GM19463 (cell line): Measurements from ENCODE around the gene WDR55.
"Not testable (repeated sequence)": the region's sequence is repeated elsewhere in the genome, so short reads cannot be mapped to it uniquely, and the experiment has no call there.

ENCODE experiments used
- ATAC-seq: cut with Tn5 transposase; IDR thresholded peaks from one replicate; pipeline ENCODE4 v1.9.1; 2021; ENCODE audit warnings: mild to moderate bottlenecking, moderate library complexity; ENCODE audit not compliant: unreplicated experiment

Gene WDR55

DNA sequence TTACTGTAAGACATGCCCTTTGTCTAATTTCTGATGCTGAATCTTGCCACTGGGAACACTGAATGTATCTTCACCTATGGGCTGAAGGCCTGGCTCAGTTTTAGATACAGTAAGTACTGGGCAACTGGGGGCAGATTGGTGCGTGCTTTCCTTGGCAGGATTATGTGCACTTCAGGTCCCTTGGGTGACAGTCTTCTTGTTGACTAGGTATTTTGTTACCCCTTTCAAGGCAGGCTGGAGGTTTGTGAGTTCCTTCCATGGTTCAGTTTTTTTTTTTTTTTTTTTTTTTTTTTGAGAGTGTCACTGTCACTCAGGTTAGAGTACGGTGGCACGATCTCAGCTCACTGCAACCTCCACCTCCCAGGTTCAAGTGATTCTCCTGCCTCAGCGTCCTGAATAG is 43.1 kb downstream of the WDR55 start:
- no peak for ATAC-seq

DNA sequence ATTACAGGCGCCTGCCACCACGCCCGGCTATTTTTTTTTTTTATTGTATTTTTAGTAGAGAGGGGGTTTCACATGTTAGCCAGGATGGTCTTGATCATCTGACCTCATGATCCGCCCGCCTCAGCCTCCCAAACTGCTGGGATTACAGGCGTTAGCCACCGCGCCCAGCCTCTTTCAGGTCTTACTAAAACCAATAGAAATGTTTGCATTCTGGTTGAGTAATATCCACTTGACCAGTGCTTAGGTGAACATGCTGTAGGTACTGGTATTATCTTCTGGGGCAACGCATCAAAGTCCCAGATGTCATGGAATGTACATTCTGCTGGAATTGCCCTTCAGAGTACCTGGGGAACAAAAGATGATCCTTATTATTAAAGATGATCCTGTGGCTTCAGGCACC is 44.1 kb downstream of the WDR55 start:
- ATAC-seq = not testable (repeated sequence)

DNA sequence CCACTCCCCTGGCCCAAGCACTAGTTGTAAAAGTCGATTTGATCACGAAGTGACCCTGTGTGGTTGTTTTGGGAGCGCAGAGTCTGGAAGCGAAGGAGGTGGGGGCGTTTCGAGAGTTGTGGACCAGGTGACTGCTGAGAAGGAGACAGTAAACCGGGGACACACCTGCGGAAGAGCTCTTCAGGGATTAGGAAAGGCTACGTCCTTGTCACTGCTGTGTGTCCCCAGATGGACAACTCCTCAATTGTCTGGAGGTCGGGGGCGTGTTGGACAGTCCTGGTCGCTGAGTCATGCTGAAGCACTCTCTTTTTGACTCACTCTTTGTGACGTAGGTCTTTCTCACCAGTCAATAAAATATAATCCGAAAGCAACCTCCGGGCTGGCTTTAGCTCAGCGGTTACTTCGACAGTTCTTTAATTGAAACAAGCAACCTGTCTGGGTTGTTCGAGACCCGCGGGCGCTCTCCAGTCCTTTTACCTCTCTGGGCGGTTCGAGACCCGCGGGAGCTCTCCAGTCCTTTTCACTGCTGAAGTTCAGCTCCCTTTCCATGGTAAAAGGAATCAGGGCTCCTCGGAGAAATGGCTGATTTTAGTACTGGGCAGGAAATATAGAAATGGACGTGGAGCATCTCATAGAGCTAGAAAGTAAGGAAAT is 46.3 kb downstream of the WDR55 start:
- peak; percentile 84 for ATAC-seq

DNA sequence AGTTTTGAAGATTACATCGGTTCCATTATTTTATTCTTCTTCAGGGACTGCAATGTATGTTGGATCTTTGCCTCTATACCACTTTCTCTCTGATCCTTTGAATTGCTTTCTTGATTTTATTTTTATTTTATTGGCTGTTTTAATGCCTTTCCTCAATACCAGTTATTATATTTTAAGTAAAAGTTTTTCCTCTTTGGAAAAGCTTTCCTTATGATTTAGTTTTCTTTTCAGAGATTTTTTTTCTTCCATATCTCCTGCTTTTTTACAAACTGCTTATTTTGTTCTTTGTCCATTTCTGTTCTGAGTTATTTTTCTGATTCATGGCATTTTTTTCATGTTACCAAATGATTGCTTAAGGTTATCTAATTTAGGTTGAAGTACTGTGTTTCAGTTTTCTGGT is 47.1 kb downstream of the WDR55 start:
- no peak for ATAC-seq

DNA sequence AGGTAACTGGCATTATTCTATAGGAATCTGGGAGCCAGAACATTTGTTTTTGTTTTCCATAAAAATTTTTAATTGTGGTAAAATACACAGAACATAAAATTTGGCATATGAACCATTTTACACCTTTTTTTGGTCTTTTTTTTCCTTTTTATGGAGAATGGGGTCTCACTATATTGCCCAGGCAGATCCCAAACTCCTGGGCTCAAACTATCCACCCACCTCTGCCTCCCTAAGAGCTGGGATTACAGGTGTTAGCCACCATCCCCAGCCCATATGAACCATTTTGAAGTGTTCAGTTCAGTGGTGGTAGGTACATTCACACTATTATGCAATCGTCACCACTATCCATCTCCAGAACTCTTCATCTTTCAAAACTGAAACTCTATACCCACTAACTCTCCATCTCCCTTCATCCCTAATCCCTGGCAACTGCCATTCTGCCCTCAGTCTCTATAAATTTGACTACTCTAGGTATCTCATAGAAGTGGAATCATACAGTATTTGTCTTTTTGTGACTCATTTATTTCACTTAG is 48.9 kb downstream of the WDR55 start:
- ATAC-seq = no peak

DNA sequence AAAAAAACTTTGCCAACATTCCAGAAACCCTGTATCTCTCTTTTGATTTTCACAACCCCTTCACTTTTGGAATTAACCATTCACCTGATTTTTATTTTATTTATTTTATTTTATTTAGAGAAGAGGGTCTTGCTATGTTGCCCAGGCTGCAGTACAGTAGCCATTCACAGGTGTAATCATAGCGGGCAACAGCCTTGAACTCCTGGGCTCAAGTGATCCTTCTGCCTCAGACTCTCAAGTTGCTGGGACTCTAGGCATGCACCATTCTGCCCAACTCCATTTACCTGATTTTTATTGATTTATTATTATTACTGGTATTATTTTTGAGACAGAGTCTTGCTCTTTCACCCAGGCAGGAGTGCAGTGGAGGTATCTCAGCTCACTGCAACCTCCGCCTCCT is 51.5 kb downstream of the WDR55 start:
- not testable (repeated sequence) for ATAC-seq

DNA sequence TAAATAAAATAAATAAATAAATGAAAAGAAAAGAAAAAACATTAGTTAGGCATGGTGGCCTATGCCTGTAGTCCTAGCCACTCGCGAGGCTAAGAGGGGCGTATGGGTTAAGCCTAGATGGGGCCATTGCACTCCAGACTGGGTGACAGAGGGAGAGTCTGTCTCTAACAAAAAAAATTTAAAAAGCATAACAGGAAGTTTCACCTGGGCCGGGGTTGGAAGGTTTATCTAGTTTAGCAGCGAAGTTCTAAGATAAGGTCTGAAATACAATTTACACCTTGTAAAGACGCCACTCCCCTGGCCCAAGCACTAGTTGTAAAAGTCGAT is 53.5 kb downstream of the WDR55 start:
- ATAC-seq = no peak

DNA sequence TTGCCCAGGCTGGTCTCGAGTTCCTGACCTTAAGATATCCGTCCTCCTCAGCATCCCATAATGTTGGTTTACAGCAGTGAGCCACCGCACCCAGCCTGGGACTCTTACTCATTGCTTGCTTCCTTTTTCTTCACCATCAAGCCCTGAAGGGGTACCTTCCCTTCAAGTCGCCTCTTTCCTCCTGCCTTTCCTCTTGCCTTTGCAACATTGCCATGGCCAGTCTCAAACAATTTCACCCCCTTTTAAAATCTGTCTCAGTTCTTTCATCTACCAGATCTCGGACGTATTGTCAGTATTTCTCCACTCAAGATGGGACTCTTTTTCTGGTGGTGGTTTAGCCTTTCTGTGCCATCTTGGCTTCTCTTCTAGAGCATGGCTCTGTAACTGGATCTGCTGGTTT is 56.0 kb downstream of the WDR55 start:
- ATAC-seq = not testable (repeated sequence)

DNA sequence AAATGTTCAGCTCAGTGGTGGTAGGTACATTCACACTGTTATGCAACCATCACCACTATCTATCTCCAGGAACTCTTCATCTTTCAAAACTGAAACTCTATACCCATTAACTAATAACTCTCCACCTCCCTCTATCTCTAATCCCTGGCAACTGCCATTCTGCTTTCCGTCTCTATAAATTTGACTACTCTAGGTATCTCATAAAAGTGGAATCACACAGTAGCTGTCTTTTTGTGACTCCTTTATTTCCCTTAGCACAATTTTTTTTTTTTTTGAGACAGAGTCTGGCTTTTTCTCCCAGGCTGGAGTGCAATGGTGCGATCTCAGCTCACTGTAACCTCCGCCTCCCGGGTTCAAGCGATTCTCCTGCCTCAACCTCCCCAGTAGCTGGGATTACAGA is 56.7 kb downstream of the WDR55 start:
- not testable (repeated sequence) for ATAC-seq
